ENCODE results near the gene MCM5.
A peak's percentile ranks its signal among the peaks of the same experiment; 100 is the strongest.

MCM5 gene

GRCh38 chr22:35404176-35404575 lies 4.2 kb downstream of the MCM5 start:
- no peak for DNase-seq

- DNase-seq, result no peak
Observed at GRCh38 chr22:35406443-35406842, 6.5 kb downstream of the MCM5 start.

GRCh38 chr22:35407362-35407761 lies 7.4 kb downstream of the MCM5 start:
- no peak for DNase-seq

GRCh38 chr22:35409783-35410662 lies 10.1 kb downstream of the MCM5 start:
- DNase-seq, result no peak

- DNase-seq, result no peak
Observed at GRCh38 chr22:35410663-35411034, 10.7 kb downstream of the MCM5 start.

GRCh38 chr22:35411102-35411501 lies 11.2 kb downstream of the MCM5 start:
- no peak for DNase-seq

GRCh38 chr22:35413624-35414023 lies 13.7 kb downstream of the MCM5 start:
- DNase-seq, result no peak

GRCh38 chr22:35417606-35418005 lies 17.7 kb downstream of the MCM5 start:
- no peak for DNase-seq

- DNase-seq, result no peak
Observed at GRCh38 chr22:35418088-35418487, 18.1 kb downstream of the MCM5 start.

- DNase-seq, result no peak
Observed at GRCh38 chr22:35418731-35419130, 18.8 kb downstream of the MCM5 start.

- DNase-seq, result no peak
Observed at GRCh38 chr22:35419756-35420155, 19.8 kb downstream of the MCM5 start.

- no peak for DNase-seq
Observed at GRCh38 chr22:35421121-35421520, 21.2 kb downstream of the MCM5 start.

- no peak for DNase-seq
Observed at GRCh38 chr22:35422145-35422544, 22.2 kb downstream of the MCM5 start.

GRCh38 chr22:35422936-35423335 lies 23.0 kb downstream of the MCM5 start:
- no peak for DNase-seq

- no peak for DNase-seq
Observed at GRCh38 chr22:35424081-35424480, 24.1 kb downstream of the MCM5 start.

- DNase-seq, result no peak
Observed at GRCh38 chr22:35424761-35425160, 24.8 kb downstream of the MCM5 start.

- no peak for DNase-seq
Observed at GRCh38 chr22:35425546-35425945, 25.6 kb downstream of the MCM5 start.

- no peak for DNase-seq
Observed at GRCh38 chr22:35425971-35426800, 26.2 kb downstream of the MCM5 start.

- DNase-seq, result no peak
Observed at GRCh38 chr22:35426801-35427140, 26.8 kb downstream of the MCM5 start.

- DNase-seq, result peak; percentile 75
Observed at GRCh38 chr22:35430897-35431322, 31.0 kb downstream of the MCM5 start.

GRCh38 chr22:35431483-35432227 lies 31.7 kb downstream of the MCM5 start:
- DNase-seq, result no peak

GRCh38 chr22:35432228-35432905 lies 32.4 kb downstream of the MCM5 start:
- no peak for DNase-seq
